SK-N-MC (cell line): ENCODE data around the gene BLZF1.

Experiments used
- EZH2 ChIP-seq: fragments of 200-600 bp; sonication (generic); IDR thresholded peaks from one replicate; pipeline ENCODE4 v1.6.1; 2017; ENCODE audit warnings: antibody characterized with exemption
- POLR2AphosphoS5 ChIP-seq: IDR thresholded peaks from 2 replicates; pipeline ENCODE4 v1.6.1; 2012; ENCODE audit warnings: mild to moderate bottlenecking, low read depth, low read length, borderline replicate concordance

- TF ChIP-seq POLR2AphosphoS5 (no peak), EZH2 (no peak)
These were observed 49.3 kb upstream of the BLZF1 start for GRCh38 chr1:169318536-169319244.
